ENCODE measurements around the gene SETSIP.
"Not testable (repeated sequence)": the region's sequence is repeated elsewhere in the genome, so short reads cannot be mapped to it uniquely, and the experiment has no call there.

SETSIP gene

GRCh38 chr1:92045766-92046495 lies 29.3 kb downstream of the SETSIP start:
- no peak for DNase-seq (ENCODE audit: low read depth)

- DNase-seq (ENCODE audit: low read depth) = no peak
These were observed 31.6 kb downstream of the SETSIP start for GRCh38 chr1:92043621-92044020.

GRCh38 chr1:92040971-92041370 lies 34.2 kb downstream of the SETSIP start:
- no peak for DNase-seq (ENCODE audit: low read depth)

- DNase-seq (ENCODE audit: low read depth) = no peak
These were observed 36.4 kb downstream of the SETSIP start for GRCh38 chr1:92038695-92039346.

GRCh38 chr1:92037400-92037799 lies 37.8 kb downstream of the SETSIP start:
- DNase-seq (ENCODE audit: low read depth) = no peak

GRCh38 chr1:92031281-92032110 lies 43.7 kb downstream of the SETSIP start:
- no peak for DNase-seq (ENCODE audit: low read depth)

GRCh38 chr1:92030656-92031107 lies 44.5 kb downstream of the SETSIP start:
- DNase-seq (ENCODE audit: low read depth) = no peak

GRCh38 chr1:92029241-92029922 lies 45.8 kb downstream of the SETSIP start:
- no peak for DNase-seq (ENCODE audit: low read depth)

GRCh38 chr1:92026806-92027205 lies 48.4 kb downstream of the SETSIP start:
- DNase-seq (ENCODE audit: low read depth) = no peak

GRCh38 chr1:92026042-92026441 lies 49.2 kb downstream of the SETSIP start:
- not testable (repeated sequence) for DNase-seq (ENCODE audit: low read depth)
